A673 (cell line): Measurements from ENCODE around the gene HYAL2. TPM values are rescaled to one million over a fixed set of nuclear protein-coding genes. Genes with fewer than 3 reads are reported as not detected.

Source experiments
- BruUV-seq: library from RNA; stranded (reverse); fragments of 400-500 nt; replicated peaks from 2 replicates; lab custom pipeline; 2021; lab: Mats Ljungman, UMichigan
- CTCF ChIA-PET: fragments of 300-600 bp; sonication (Branson Sonifier 250); formaldehyde crosslinking; loops from one replicate; lab custom pipeline; 2022; ENCODE audit warnings: antibody characterized with exemption; lab: Charles Lee
- POLR2A ChIA-PET: fragments of 300-600 bp; sonication (Branson Sonifier 250); formaldehyde crosslinking; loops from one replicate; lab custom pipeline; 2022; ENCODE audit warnings: antibody characterized with exemption; ENCODE audit not compliant: low non-redundant PET; lab: Charles Lee
- DNase-seq: peaks from one replicate; pipeline ENCODE4 v3.0.0-alpha.2; 2015; ENCODE audit warnings: low spot score
- H3K27ac ChIP-seq: fragments of 200-600 bp; sonication (generic); 2 replicates; pipeline ENCODE4 v1.5.1; 2016; ENCODE audit warnings: mixed run types, low read depth, mild to moderate bottlenecking, mixed read lengths, antibody characterized with exemption, low read length; ENCODE audit not compliant: poor library complexity, severe bottlenecking
- H3K27me3 ChIP-seq: fragments of 200-600 bp; sonication (generic); replicated peaks from 2 replicates; pipeline ENCODE4 v1.6.1; 2017; ENCODE audit warnings: mixed run types, low read depth, mild to moderate bottlenecking, mixed read lengths, antibody characterized with exemption, low read length; ENCODE audit not compliant: insufficient read depth, poor library complexity
- H3K36me3 ChIP-seq: fragments of 200-600 bp; sonication (generic); 2 replicates; pipeline ENCODE4 v1.6.1; 2016; ENCODE audit warnings: mixed run types, mild to moderate bottlenecking, mixed read lengths, antibody characterized with exemption, low read length; ENCODE audit not compliant: insufficient read depth, poor library complexity, severe bottlenecking
- H3K4me1 ChIP-seq: fragments of 200-600 bp; sonication (generic); 2 replicates; pipeline ENCODE4 v1.6.1; 2017; ENCODE audit warnings: mixed run types, mild to moderate bottlenecking, mixed read lengths, antibody characterized with exemption, low read length; ENCODE audit not compliant: insufficient read depth, poor library complexity, severe bottlenecking
- H3K4me3 ChIP-seq: fragments of 200-600 bp; sonication (generic); 2 replicates; pipeline ENCODE4 v1.5.1; 2016; ENCODE audit warnings: low read depth, mixed run types, mild to moderate bottlenecking, mixed read lengths, low read length; ENCODE audit not compliant: poor library complexity, severe bottlenecking
- H3K9me3 ChIP-seq: fragments of 200-600 bp; sonication (generic); 2 replicates; pipeline ENCODE4 v1.6.1; 2016; ENCODE audit warnings: mixed run types, low read depth, mild to moderate bottlenecking, mixed read lengths, antibody characterized with exemption, low read length; ENCODE audit not compliant: poor library complexity, severe bottlenecking
- CTCF ChIP-seq: fragments of 300-800, 200-600 bp; sonication (generic); conservative IDR thresholded peaks from 2 replicates; pipeline ENCODE4 v1.5.1; 2017; ENCODE audit warnings: low read depth, mild to moderate bottlenecking, antibody characterized with exemption, low read length, moderate library complexity, mixed read lengths
- EZH2 ChIP-seq: fragments of 200-600 bp; sonication (generic); IDR thresholded peaks from 2 replicates; pipeline ENCODE4 v1.6.1; 2017; ENCODE audit warnings: borderline replicate concordance, low read depth, mild to moderate bottlenecking, mixed read lengths, antibody characterized with exemption, low read length; ENCODE audit not compliant: poor library complexity, severe bottlenecking
- intact Hi-C: fragments of 100-400 bp; cut with micrococcal nuclease; formaldehyde crosslinking; loops from one replicate; pipeline ENCODE4 v1.10.0; 2022; ENCODE audit not compliant: unreplicated experiment
- total RNA-seq: library from RNA; stranded (reverse); gene quantifications from 2 replicates; pipeline ENCODE4 v1.2.3, GENCODE V29; 2021

HYAL2 gene
- total RNA-seq, 1 experiment from 2014 or later: 18.1 TPM

- CTCF ChIA-PET: no interaction called here
- intact Hi-C loops: no loop called here
- POLR2A ChIA-PET: no interaction called here
These were observed 3.1 kb upstream of the HYAL2 start for GRCh38 chr3:50325497-50326181.

GRCh38 chr3:50325113-50325480 is 2.6 kb upstream of the HYAL2 start:
- ChIA-PET CTCF (no interaction called here), POLR2A (no interaction called here)
- BruUV-seq: no TSS peak
- TF ChIP-seq EZH2 (no peak), CTCF (no peak)
- Histone ChIP-seq H3K4me1 (peaks cover 3% of the 10 kb centered on the region), H3K27ac (no peak overlapping the region), H3K27me3 (no peaks in the 10 kb centered on the region), H3K9me3 (no peaks in the 10 kb centered on the region), H3K36me3 (no peaks in the 10 kb centered on the region), H3K4me3 (no peak overlapping the region)
- no peak for DNase-seq
- intact Hi-C loops: no loop called here

More at GRCh38 chr3:50325497-50326181, 3.1 kb upstream of the HYAL2 start:
- DNase-seq: no peak
- no peak for TF ChIP-seq EZH2
- H3K4me3 ChIP-seq: no peak overlapping the region
- no peak overlapping the region for H3K27ac ChIP-seq
- H3K27me3 ChIP-seq: no peaks in the 10 kb centered on the region
- peaks cover 1% of the 10 kb centered on the region for H3K36me3 ChIP-seq
- BruUV-seq: no TSS peak
- no peaks in the 10 kb centered on the region for H3K9me3 ChIP-seq
- H3K4me1 ChIP-seq: peaks cover 3% of the 10 kb centered on the region

GRCh38 chr3:50324351-50325112 is 2.0 kb upstream of the HYAL2 start:
- BruUV-seq: no TSS peak
- Histone ChIP-seq H3K4me3 (no peak overlapping the region), H3K36me3 (no peaks in the 10 kb centered on the region), H3K9me3 (no peaks in the 10 kb centered on the region), H3K4me1 (peaks cover 3% of the 10 kb centered on the region), H3K27me3 (no peaks in the 10 kb centered on the region), H3K27ac (peak overlapping the region; percentile 30)
- ChIA-PET POLR2A (no interaction called here), CTCF (no interaction called here)
- intact Hi-C loops: no loop called here
- TF ChIP-seq CTCF (peak; percentile 66), EZH2 (no peak)
- DNase-seq: peak; percentile 65
